Stomach (tissue), 4 donors: Measurements from ENCODE around the gene ZFHX2.

Source experiments
- CTCF ChIP-seq, 7 experiments: fragments of 450-650 bp in 4 of 7; fragments of 200-600 bp in 3 of 7; sonication (generic) in 3 of 7; IDR thresholded peaks; one replicate each; pipeline ENCODE4 v1.5.1; 2016 to 2019; ENCODE audit warnings: antibody characterized with exemption in 7 of 7, control low read depth in 2 of 7, mild to moderate bottlenecking in 1 of 7
- EP300 ChIP-seq: sonication (generic); formaldehyde crosslinking; IDR thresholded peaks from one replicate; pipeline ENCODE4 v1.6.1; 2017; ENCODE audit warnings: antibody characterized with exemption
- POLR2A ChIP-seq, 4 donors: fragments of 450-650 bp; IDR thresholded peaks; one replicate each; pipeline ENCODE4 v1.6.1; 2016; ENCODE audit warnings: antibody characterized with exemption in 4 of 4, control low read depth in 2 of 4, mild to moderate bottlenecking in 1 of 4, moderate library complexity in 1 of 4

- TF ChIP-seq CTCF (IDR thresholded peaks at IDR 0.05) = no peak
- no peak for TF ChIP-seq POLR2A (IDR thresholded peaks at IDR 0.05)
- TF ChIP-seq EP300 = no peak
Measured at GRCh38 chr14:23572836-23573235, 21.3 kb upstream of the ZFHX2 start.
